WTC11 (cell line): ENCODE results near the gene NGF.

Source experiments
- FOXK1 ChIP-seq: sonication (generic); formaldehyde crosslinking; IDR thresholded peaks from 2 replicates; pipeline ENCODE4 v1.8.0; 2022; ENCODE audit warnings: mild to moderate bottlenecking, moderate library complexity, missing genetic modification reagents
- MAX ChIP-seq: sonication (generic); formaldehyde crosslinking; IDR thresholded peaks from 2 replicates; pipeline ENCODE4 v1.8.0; 2022; ENCODE audit warnings: mild to moderate bottlenecking, missing genetic modification reagents
- NR2C2 ChIP-seq: sonication (generic); formaldehyde crosslinking; IDR thresholded peaks from 2 replicates; pipeline ENCODE4 v1.8.0; 2022; ENCODE audit warnings: mild to moderate bottlenecking, missing genetic modification reagents
- NR3C1 ChIP-seq: sonication (generic); formaldehyde crosslinking; conservative IDR thresholded peaks from 2 replicates; pipeline ENCODE4 v1.8.1; 2023; ENCODE audit warnings: low read depth, mild to moderate bottlenecking, missing genetic modification reagents
- RELA ChIP-seq: sonication (generic); formaldehyde crosslinking; IDR thresholded peaks from 2 replicates; pipeline ENCODE4 v1.8.1; 2022; ENCODE audit warnings: missing genetic modification reagents, mild to moderate bottlenecking, borderline replicate concordance
- TEAD4 ChIP-seq: sonication (generic); formaldehyde crosslinking; IDR thresholded peaks from 2 replicates; pipeline ENCODE4 v1.8.0; 2022; ENCODE audit warnings: mild to moderate bottlenecking, missing genetic modification reagents
- USF2 ChIP-seq: sonication (generic); formaldehyde crosslinking; IDR thresholded peaks from 2 replicates; pipeline ENCODE4 v1.8.1; 2023; ENCODE audit warnings: mild to moderate bottlenecking, missing genetic modification reagents, moderate library complexity
- ZBTB43 ChIP-seq: sonication (generic); formaldehyde crosslinking; IDR thresholded peaks from 2 replicates; pipeline ENCODE4 v1.8.1; 2023; ENCODE audit warnings: mild to moderate bottlenecking, missing genetic modification reagents
- ZNF396 ChIP-seq: fragments of 250-450 bp; sonication (Bioruptor Pico); IDR thresholded peaks from 2 replicates; pipeline ENCODE4 v1.8.0; 2021; ENCODE audit warnings: mild to moderate bottlenecking, moderate library complexity, borderline replicate concordance
- TF ChIP-seq, protein P1 (sequence below): fragments of 200-600 bp; IDR thresholded peaks from 2 replicates; pipeline ENCODE4 v1.8.0; 2022; ENCODE audit warnings: antibody characterized with exemption
- TF ChIP-seq, protein P2 (sequence below): sonication (generic); formaldehyde crosslinking; IDR thresholded peaks from 2 replicates; pipeline ENCODE4 v1.8.0; 2022; ENCODE audit warnings: mild to moderate bottlenecking, missing genetic modification reagents
- TF ChIP-seq, protein P3 (sequence below): sonication (generic); formaldehyde crosslinking; IDR thresholded peaks from 2 replicates; pipeline ENCODE4 v1.8.0; 2023; ENCODE audit warnings: missing genetic modification reagents

- TF ChIP-seq MAX (no peak), NR3C1 (CRISPR knock-in tag) (no peak), ZBTB43 (CRISPR knock-in tag) (no peak), ZNF396 (CRISPR knock-in tag) (no peak), RELA (CRISPR knock-in tag) (no peak), FOXK1 (CRISPR knock-in tag) (no peak), NR2C2 (CRISPR knock-in tag) (no peak), USF2 (CRISPR knock-in tag) (no peak), TEAD4 (CRISPR knock-in tag) (no peak)
- TF ChIP-seq, protein P1, sequence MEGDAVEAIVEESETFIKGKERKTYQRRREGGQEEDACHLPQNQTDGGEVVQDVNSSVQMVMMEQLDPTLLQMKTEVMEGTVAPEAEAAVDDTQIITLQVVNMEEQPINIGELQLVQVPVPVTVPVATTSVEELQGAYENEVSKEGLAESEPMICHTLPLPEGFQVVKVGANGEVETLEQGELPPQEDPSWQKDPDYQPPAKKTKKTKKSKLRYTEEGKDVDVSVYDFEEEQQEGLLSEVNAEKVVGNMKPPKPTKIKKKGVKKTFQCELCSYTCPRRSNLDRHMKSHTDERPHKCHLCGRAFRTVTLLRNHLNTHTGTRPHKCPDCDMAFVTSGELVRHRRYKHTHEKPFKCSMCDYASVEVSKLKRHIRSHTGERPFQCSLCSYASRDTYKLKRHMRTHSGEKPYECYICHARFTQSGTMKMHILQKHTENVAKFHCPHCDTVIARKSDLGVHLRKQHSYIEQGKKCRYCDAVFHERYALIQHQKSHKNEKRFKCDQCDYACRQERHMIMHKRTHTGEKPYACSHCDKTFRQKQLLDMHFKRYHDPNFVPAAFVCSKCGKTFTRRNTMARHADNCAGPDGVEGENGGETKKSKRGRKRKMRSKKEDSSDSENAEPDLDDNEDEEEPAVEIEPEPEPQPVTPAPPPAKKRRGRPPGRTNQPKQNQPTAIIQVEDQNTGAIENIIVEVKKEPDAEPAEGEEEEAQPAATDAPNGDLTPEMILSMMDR, result no peak
- TF ChIP-seq, protein P2, sequence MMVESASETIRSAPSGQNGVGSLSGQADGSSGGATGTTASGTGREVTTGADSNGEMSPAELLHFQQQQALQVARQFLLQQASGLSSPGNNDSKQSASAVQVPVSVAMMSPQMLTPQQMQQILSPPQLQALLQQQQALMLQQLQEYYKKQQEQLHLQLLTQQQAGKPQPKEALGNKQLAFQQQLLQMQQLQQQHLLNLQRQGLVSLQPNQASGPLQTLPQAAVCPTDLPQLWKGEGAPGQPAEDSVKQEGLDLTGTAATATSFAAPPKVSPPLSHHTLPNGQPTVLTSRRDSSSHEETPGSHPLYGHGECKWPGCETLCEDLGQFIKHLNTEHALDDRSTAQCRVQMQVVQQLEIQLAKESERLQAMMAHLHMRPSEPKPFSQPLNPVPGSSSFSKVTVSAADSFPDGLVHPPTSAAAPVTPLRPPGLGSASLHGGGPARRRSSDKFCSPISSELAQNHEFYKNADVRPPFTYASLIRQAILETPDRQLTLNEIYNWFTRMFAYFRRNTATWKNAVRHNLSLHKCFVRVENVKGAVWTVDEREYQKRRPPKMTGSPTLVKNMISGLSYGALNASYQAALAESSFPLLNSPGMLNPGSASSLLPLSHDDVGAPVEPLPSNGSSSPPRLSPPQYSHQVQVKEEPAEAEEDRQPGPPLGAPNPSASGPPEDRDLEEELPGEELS (CRISPR knock-in tag), result no peak
- TF ChIP-seq, protein P3, sequence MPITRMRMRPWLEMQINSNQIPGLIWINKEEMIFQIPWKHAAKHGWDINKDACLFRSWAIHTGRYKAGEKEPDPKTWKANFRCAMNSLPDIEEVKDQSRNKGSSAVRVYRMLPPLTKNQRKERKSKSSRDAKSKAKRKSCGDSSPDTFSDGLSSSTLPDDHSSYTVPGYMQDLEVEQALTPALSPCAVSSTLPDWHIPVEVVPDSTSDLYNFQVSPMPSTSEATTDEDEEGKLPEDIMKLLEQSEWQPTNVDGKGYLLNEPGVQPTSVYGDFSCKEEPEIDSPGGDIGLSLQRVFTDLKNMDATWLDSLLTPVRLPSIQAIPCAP (CRISPR knock-in tag), result no peak
Measured at GRCh38 chr1:115277276-115277675, 60.8 kb downstream of the NGF start.
